Mesangial cell (primary cell): ENCODE results near the gene SPAG16. TPM values are rescaled to one million over a fixed set of nuclear protein-coding genes. Genes with fewer than 3 reads are reported as not detected.

ENCODE experiments used
- total RNA-seq: library from RNA; depleted of rRNA; stranded (reverse); fragments of >200 nt; gene quantifications from 2 replicates; pipeline ENCODE4 v1.2.3, GENCODE V29; 2015

The SPAG16 gene
- total RNA-seq, result 8.1 and 18.0 TPM in 2 replicates

DNA sequence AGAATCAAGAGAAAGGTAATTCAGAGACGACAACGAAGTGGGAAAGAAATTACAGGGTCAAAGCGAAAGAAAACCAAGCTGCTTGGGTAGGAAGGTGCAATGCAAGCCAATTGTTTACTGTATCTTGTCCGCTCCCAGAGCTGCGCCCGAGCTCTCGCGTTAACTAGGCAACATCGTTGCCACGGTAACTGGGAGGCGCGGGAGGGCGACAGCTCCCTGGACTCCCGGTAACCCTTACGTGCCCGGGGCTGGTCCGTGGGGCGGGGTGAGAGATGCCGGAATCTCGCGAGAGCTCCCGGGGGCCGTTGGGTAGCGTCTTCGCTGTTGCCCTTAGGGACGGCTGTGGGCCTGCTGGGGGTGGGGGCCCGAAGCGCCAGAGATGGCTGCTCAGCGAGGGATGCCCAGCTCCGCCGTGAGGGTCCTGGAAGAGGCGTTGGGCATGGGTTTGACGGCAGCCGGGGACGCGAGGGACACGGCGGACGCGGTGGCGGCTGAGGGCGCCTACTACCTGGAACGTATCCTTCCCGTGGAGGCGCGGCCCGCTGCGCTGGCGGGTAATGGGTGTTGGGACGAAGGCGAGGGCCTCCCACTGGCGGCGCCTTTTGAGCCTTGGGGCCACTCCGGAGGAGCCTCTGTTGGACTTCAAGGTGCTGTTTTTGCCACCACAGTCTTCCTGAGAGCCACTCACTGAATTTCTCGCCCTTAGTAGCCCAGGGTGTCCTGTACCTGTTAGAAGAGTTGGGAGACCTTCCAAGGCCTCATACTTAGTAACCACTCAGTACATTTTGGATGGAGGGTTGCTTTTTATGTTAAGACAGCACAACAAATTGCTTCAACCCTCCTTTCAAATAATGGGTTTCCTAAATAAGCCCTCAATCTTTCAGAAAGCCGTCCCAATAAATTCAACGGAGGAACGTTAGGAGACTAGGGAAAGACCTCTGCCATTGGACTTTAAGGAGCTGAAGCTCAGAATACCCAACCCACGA, at the start of gene SPAG16:
SPAG16 (plus strand) TSS at position 360 of the 986 bp plus-strand sequence.

DNA sequence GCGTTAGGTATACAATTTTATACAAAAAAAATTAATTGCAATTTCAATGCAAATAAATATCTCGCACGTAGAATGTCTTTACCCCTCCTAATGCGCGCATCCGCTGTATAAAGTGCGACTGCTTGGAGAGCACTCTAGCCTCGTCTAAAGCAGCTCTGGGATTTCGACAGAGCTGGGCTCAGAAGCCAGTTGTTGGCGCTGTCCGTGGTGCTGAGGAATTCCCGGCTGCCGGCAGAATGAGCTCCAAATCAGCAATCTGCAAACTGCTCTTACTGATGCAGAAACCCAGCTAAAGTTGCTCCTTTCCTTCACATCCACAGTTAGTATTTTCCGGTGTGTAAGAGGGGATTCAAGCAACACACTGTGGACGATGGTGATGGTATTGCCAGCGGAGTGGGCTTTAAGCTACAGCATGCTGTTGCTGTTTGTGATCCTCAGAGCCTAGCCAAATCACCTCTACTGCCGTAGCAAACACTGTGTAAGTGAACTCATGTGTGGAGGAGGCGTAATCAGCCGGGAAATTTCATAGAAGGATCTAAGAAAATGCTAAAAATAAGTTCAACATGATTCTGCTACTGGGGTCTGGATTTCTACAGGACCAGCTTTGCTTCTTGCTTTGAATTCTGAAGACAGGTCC, 1126.8 kb downstream of the SPAG16 start, which contains the start of gene VWC2L:
VWC2L (plus strand) TSS at position 137 of the 637 bp plus-strand sequence. CDS start 3,140 bp downstream, outside the sequence.

Other genes with a start within 250 kb of the SPAG16 start
- gene IKZF2, start 132.9 kb upstream of the SPAG16 start, total RNA-seq, result 1.3 and 4.2 TPM in 2 replicates